ENCODE measurements around the gene COMMD10. TPM values are rescaled to one million over a fixed set of nuclear protein-coding genes. Genes with fewer than 3 reads are reported as not detected.

Gene COMMD10
- total RNA-seq, 6 experiments from 2014 or later = 19.0 to 25.0 (median 22.0) TPM

DNA sequence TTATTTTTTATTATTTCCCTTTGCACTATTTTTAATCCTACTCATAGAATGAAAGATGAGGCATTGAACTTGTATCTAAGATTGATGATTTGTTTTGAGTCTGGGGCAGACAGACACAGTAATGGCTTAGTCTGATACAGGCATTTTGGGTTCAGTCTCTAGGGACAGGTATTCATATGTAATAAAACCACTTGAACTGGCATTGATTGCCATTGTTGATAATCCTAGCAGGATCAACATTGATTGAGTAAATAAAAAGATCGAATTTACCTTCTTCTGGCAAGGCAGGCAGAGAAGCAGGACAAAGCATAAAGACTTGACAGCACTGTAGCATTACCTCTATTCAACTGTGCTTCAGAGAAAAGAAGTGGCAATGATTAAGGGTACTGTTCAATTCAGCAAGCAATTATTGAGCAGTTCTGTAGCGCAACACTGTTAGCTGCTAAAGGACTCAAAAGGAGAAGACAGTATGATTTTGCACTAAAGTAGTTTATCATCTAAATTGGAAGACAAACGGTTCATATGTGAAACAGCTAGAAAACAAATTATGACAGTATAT, 144.4 kb downstream of the COMMD10 start:
- TF ChIP-seq, protein P1, sequence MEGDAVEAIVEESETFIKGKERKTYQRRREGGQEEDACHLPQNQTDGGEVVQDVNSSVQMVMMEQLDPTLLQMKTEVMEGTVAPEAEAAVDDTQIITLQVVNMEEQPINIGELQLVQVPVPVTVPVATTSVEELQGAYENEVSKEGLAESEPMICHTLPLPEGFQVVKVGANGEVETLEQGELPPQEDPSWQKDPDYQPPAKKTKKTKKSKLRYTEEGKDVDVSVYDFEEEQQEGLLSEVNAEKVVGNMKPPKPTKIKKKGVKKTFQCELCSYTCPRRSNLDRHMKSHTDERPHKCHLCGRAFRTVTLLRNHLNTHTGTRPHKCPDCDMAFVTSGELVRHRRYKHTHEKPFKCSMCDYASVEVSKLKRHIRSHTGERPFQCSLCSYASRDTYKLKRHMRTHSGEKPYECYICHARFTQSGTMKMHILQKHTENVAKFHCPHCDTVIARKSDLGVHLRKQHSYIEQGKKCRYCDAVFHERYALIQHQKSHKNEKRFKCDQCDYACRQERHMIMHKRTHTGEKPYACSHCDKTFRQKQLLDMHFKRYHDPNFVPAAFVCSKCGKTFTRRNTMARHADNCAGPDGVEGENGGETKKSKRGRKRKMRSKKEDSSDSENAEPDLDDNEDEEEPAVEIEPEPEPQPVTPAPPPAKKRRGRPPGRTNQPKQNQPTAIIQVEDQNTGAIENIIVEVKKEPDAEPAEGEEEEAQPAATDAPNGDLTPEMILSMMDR (IDR thresholded peaks at IDR 0.05) = no peak
- Mint-ChIP-seq H3K27ac (no peak overlapping the region), H3K4me3 (no peak overlapping the region), H3K36me3 (ENCODE audit: low read depth) (peaks cover 4% of the 10 kb centered on the region; the same call in 1 of the 2 replicates), H3K9me3 (peaks cover 4% of the 10 kb centered on the region; the same call in 1 of the 2 replicates), H3K27me3 (ENCODE audit: insufficient read depth) (no peaks in the 10 kb centered on the region; the same call in 1 of the 2 replicates), H3K4me1 (ENCODE audit: low read depth) (no peaks in the 10 kb centered on the region)
- DNase-seq = no peak

DNA sequence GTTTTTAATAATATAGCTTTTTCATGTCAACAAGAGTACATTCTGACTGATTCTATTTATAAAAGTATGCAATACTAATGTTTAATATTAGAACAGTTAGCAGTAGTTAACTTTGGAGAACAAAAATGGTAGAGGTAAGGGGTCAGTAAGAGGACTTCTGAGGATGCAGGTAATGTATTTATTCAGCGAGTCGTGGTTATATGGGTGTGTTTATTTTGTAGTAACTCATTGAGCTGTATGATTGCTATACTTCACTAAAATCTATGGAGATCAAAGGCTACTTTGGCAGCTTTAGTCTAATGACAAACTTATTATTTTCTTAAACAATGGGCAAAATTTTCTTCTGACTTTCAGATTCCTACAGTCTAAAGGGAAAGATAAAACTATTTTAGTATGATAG, 146.5 kb downstream of the COMMD10 start:
- Mint-ChIP-seq H3K36me3 (ENCODE audit: low read depth) (no peaks in the 10 kb centered on the region), H3K9me3 (no peaks in the 10 kb centered on the region), H3K4me3 (no peak overlapping the region), H3K4me1 (ENCODE audit: low read depth) (no peaks in the 10 kb centered on the region), H3K27me3 (ENCODE audit: insufficient read depth) (no peaks in the 10 kb centered on the region; the same call in 1 of the 2 replicates), H3K27ac (no peak overlapping the region)
- TF ChIP-seq, protein P1 (IDR thresholded peaks at IDR 0.05) = no peak
- no peak for DNase-seq

DNA sequence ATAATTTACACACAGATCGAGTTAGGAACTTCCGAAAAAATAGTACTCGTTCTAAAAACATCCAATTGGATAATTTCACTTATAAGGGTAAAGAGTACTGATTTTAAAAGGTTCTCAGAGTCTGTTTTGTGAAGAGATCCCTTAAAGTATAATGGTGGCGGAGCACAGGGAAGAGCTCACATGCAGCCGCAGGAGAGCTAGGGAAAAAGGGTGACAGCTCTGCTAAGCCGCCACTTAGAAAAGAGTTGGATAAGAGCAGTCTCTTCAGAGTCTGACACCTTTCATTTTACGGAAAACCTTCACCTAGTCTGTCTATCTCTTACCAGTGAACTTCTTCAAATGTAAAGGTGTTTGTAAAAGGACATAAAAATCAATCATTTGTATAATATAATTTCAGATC, 149.9 kb downstream of the COMMD10 start:
- Mint-ChIP-seq H3K36me3 (ENCODE audit: low read depth) (no peaks in the 10 kb centered on the region), H3K9me3 (no peaks in the 10 kb centered on the region), H3K27ac (no peak overlapping the region), H3K4me1 (ENCODE audit: low read depth) (no peaks in the 10 kb centered on the region), H3K4me3 (no peak overlapping the region), H3K27me3 (ENCODE audit: insufficient read depth) (no peaks in the 10 kb centered on the region; the same call in 1 of the 2 replicates)
- no peak for DNase-seq
- TF ChIP-seq, protein P1 (IDR thresholded peaks at IDR 0.05) = no peak

DNA sequence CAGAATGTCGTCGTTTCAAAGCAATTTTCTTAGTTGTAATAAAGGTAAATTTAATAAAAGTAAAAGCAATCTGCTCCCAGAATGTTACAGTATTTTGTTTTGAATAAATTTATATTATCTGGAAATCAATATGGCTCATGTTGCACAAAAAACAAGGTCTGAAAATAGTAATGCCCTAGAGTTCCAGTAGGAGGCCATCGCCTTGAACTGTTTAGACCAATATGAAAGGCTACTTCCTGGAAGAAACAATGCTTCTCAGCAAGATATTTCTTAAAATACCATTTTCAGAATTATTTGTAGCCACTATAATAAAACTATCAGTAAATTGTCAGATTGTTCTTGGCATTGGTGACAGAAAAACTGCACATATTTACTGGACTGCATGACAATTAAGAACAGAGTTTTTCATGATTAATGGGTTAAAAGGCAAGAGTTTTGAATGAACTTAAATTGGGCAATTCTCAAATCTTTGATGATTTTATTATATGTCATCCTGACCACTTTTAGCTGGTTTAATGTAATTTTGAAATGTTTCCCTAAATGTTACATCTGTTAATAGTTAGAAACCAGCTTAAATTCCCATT, 153.2 kb downstream of the COMMD10 start:
- H3K36me3 Mint-ChIP-seq (ENCODE audit: low read depth) = no peaks in the 10 kb centered on the region
- TF ChIP-seq, protein P1 (IDR thresholded peaks at IDR 0.05) = peak; percentile 52
- H3K27ac Mint-ChIP-seq = no peak overlapping the region
- no peaks in the 10 kb centered on the region for H3K9me3 Mint-ChIP-seq
- no peaks in the 10 kb centered on the region for H3K4me1 Mint-ChIP-seq (ENCODE audit: low read depth)
- no peaks in the 10 kb centered on the region; the same call in 1 of the 2 replicates for H3K27me3 Mint-ChIP-seq (ENCODE audit: insufficient read depth)
- H3K4me3 Mint-ChIP-seq = no peak overlapping the region
- no peak for DNase-seq

DNA sequence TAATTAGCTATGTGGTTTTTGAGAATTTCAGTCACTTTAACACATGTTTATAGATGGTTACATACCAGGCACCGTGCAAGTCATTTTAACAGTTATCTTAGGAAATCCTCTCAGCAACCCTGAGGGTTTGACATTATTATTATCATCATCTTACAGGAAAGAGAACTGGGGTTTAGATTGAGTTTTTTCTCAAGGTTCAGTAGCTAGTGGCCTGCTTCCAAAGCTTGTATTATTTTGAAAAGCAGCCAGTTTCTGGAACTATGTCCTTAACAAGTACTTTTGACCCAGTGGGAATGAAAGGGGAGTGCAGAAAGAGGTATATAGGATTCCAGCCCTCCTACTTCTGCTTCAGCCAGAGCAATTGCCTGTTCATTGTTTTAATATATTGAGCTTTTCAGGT, 157.5 kb downstream of the COMMD10 start:
- no peak overlapping the region for H3K4me3 Mint-ChIP-seq
- H3K27ac Mint-ChIP-seq = no peak overlapping the region
- no peak for DNase-seq
- TF ChIP-seq, protein P1 (IDR thresholded peaks at IDR 0.05) = no peak
- H3K9me3 Mint-ChIP-seq = peaks cover 12% of the 10 kb centered on the region
- peaks cover 15% of the 10 kb centered on the region; the same call in 1 of the 2 replicates for H3K36me3 Mint-ChIP-seq (ENCODE audit: low read depth)
- H3K27me3 Mint-ChIP-seq (ENCODE audit: insufficient read depth) = no peaks in the 10 kb centered on the region
- no peaks in the 10 kb centered on the region for H3K4me1 Mint-ChIP-seq (ENCODE audit: low read depth)

All from HFFc6 (cell line).